ENCODE measurements around the gene CARS1.

Gene CARS1

GRCh38 chr11:3085052-3085451 lies 27.8 kb upstream of the CARS1 start:
- DNase-seq (ENCODE audit: low read depth in 1 of 2, low spot score in 1 of 2): no peak
- H3K27me3 ChIP-seq (ENCODE audit: insufficient read depth, poor library complexity, severe bottlenecking): no peaks in the 10 kb centered on the region
- no peak overlapping the region for H3K4me3 ChIP-seq (replicated peaks; ENCODE audit: insufficient read depth, low read length)
- no peak overlapping the region for H3K27ac ChIP-seq (replicated peaks)
- no peak for TF ChIP-seq REST (IDR thresholded peaks at IDR 0.05; ENCODE audit: insufficient replicate concordance, low read depth)

GRCh38 chr11:3083321-3083720 lies 26.1 kb upstream of the CARS1 start:
- DNase-seq (ENCODE audit: low read depth in 1 of 2, low spot score in 1 of 2): no peak
- TF ChIP-seq REST (IDR thresholded peaks at IDR 0.05; ENCODE audit: insufficient replicate concordance, low read depth): no peak
- TF ChIP-seq POLR2AphosphoS5 (IDR thresholded peaks at IDR 0.05; ENCODE audit: low read depth): no peak
- no peak for TF ChIP-seq CTCF (IDR thresholded peaks at IDR 0.05; ENCODE audit: insufficient read depth, low read length)
- no peak for TF ChIP-seq GABPA (IDR thresholded peaks at IDR 0.05; ENCODE audit: low read depth)
- no peak for TF ChIP-seq SPI1 (IDR thresholded peaks at IDR 0.05; ENCODE audit: borderline replicate concordance, low read depth)
- Histone ChIP-seq H3K27me3 (ENCODE audit: insufficient read depth, poor library complexity, severe bottlenecking) (no peaks in the 10 kb centered on the region), H3K4me3 (replicated peaks; ENCODE audit: insufficient read depth, low read length) (no peak overlapping the region), H3K27ac (replicated peaks) (no peak overlapping the region)

- Histone ChIP-seq H3K27ac (replicated peaks) (no peak overlapping the region), H3K27me3 (ENCODE audit: insufficient read depth, poor library complexity, severe bottlenecking) (no peaks in the 10 kb centered on the region), H3K4me3 (replicated peaks; ENCODE audit: insufficient read depth, low read length) (no peak overlapping the region)
- TF ChIP-seq CTCF (IDR thresholded peaks at IDR 0.05; ENCODE audit: insufficient read depth, low read length) (no peak), POLR2AphosphoS5 (IDR thresholded peaks at IDR 0.05; ENCODE audit: low read depth) (no peak), SPI1 (IDR thresholded peaks at IDR 0.05; ENCODE audit: borderline replicate concordance, low read depth) (no peak), GABPA (IDR thresholded peaks at IDR 0.05; ENCODE audit: low read depth) (no peak), REST (IDR thresholded peaks at IDR 0.05; ENCODE audit: insufficient replicate concordance, low read depth) (no peak)
- DNase-seq (ENCODE audit: low read depth in 1 of 2, low spot score in 1 of 2): no peak
These were observed 24.1 kb upstream of the CARS1 start for GRCh38 chr11:3081386-3081751.

Measured in HL-60 (cell line).